Caco-2 (cell line): ENCODE measurements around the gene HOXB6. TPM values are rescaled to one million over a fixed set of nuclear protein-coding genes. Genes with fewer than 3 reads are reported as not detected.

Source experiments
- BruUV-seq: library from RNA; stranded (reverse); fragments of 400-500 nt; replicated peaks from 2 replicates; lab custom pipeline; 2021; lab: Mats Ljungman, UMichigan
- CTCF ChIA-PET: fragments of 300-600 bp; sonication (Branson Sonifier 250); formaldehyde crosslinking; loops from one replicate; lab custom pipeline; 2022; ENCODE audit warnings: antibody characterized with exemption; lab: Charles Lee
- POLR2A ChIA-PET: fragments of 300-600 bp; sonication (Branson Sonifier 250); formaldehyde crosslinking; loops from one replicate; lab custom pipeline; 2022; ENCODE audit warnings: antibody characterized with exemption; lab: Charles Lee
- DNase-seq, 2 experiments: peaks; one replicate each; pipeline versions ENCODE4 v3.0.0 to v3.0.0-alpha.2; 2020 to 2022
- H3K27me3 ChIP-seq: replicated peaks from 2 replicates; pipeline ENCODE4 v1.6.0; 2011; ENCODE audit warnings: low read length; ENCODE audit not compliant: control insufficient read depth, insufficient read depth
- H3K36me3 ChIP-seq: 2 replicates; pipeline ENCODE4 v1.5.1; 2011; ENCODE audit warnings: low read length; ENCODE audit not compliant: control insufficient read depth, insufficient read depth
- H3K4me1 ChIP-seq: fragments of 250-450 bp; sonication (Bioruptor Pico); 2 replicates; pipeline ENCODE4 v1.5.1; 2020; ENCODE audit warnings: mild to moderate bottlenecking
- H3K4me3 ChIP-seq: 2 replicates; pipeline ENCODE4 v1.5.1; 2011; ENCODE audit warnings: low read depth, mild to moderate bottlenecking, control low read depth, low read length
- H3K9me3 ChIP-seq: fragments of 250-450 bp; sonication (Bioruptor Pico); 2 replicates; pipeline ENCODE4 v1.5.1; 2020; ENCODE audit warnings: mild to moderate bottlenecking, moderate library complexity
- H3K27ac Mint-ChIP-seq: one replicate; pipeline ENCODE4 v1.8.0; 2022; ENCODE audit warnings: mixed read lengths; ENCODE audit not compliant: unreplicated experiment
- H3K27me3 Mint-ChIP-seq: one replicate; pipeline ENCODE4 v1.8.0; 2022; ENCODE audit warnings: mixed read lengths; ENCODE audit not compliant: insufficient read depth, unreplicated experiment
- H3K36me3 Mint-ChIP-seq: one replicate; pipeline ENCODE4 v1.8.0; 2022; ENCODE audit warnings: mild to moderate bottlenecking, mixed read lengths; ENCODE audit not compliant: insufficient read depth, unreplicated experiment
- H3K4me1 Mint-ChIP-seq: one replicate; pipeline ENCODE4 v1.8.0; 2022; ENCODE audit warnings: low read depth, mixed read lengths; ENCODE audit not compliant: unreplicated experiment
- H3K4me3 Mint-ChIP-seq: one replicate; pipeline ENCODE4 v1.8.0; 2022; ENCODE audit warnings: mild to moderate bottlenecking, moderate library complexity, mixed read lengths; ENCODE audit not compliant: unreplicated experiment
- H3K9me3 Mint-ChIP-seq: one replicate; pipeline ENCODE4 v1.8.0; 2022; ENCODE audit warnings: mixed read lengths; ENCODE audit not compliant: unreplicated experiment
- intact Hi-C: fragments of 100-400 bp; cut with micrococcal nuclease; formaldehyde crosslinking; loops from one replicate; pipeline ENCODE4 v1.10.0; 2022; ENCODE audit not compliant: unreplicated experiment
- total RNA-seq: library from RNA; stranded (reverse); gene quantifications from 2 replicates; pipeline ENCODE4 v1.2.3, GENCODE V29; 2022
- TF ChIP-seq, protein P1 (sequence below), 2 experiments: fragments of 200-600 bp in 1 of 2; IDR thresholded peaks; 1 replicate in 1 of 2; 2 replicates in 1 of 2; pipeline versions ENCODE4 v1.5.1 to v1.8.0; 2011 to 2022; ENCODE audit warnings: antibody characterized with exemption in 1 of 2, control low read depth in 1 of 2, inconsistent platforms in 1 of 2, low read depth in 1 of 2, low read length in 1 of 2, mild to moderate bottlenecking in 1 of 2, moderate library complexity in 1 of 2; ENCODE audit not compliant: insufficient read depth in 1 of 2, severe bottlenecking in 1 of 2, unreplicated experiment in 1 of 2

HOXB6 gene
- total RNA-seq, 1 experiment from 2014 or later, result 1.9 TPM

DNA sequence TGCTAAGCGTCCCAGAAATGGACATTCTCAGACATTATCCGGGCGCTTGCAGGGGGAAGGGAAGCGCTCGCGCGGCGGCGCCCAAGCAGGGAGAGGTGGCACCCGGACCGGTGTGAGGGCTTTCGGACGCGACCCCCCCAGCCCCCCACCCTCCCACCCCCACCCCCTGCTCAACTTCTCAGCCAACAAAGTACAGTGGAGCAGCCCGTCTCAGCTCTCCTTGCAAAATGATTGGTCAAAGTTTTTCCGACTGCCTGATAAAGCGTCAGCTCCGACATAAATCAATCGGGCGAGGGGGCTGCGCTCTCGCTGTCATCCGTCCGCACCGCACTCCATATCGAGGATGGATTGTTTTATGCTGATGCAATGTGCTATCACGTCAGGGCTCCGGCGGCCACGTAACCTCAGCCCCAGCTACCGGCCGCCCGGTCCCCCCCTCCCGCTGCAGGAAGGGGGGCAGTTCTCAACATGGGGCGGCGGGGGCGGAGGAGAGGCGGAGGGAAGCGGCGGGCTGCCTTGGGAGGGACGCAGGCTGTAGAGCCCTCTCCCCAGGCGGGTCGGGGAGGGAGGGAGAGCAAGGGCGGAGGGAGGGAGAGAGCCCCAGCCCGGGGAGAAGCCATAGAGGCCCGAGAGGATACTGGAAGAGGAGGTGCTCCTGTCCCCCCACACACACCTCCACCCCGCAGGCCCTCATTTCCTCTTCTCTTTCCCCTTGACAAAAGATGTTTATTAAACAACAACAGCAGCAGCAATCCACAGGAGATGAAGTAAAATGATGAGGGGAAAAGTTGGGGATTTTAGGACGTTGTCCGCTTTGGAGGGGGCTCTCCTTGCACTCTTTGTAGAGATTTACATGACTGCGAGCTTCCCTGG is 21.7 kb upstream of the HOXB6 start, which contains the start of gene HOXB9:
TSS of gene HOXB9 (minus strand) at position 114 of the 873 bp plus-strand sequence. CDS start at position 25, 89 bp downstream.
- H3K9me3 Mint-ChIP-seq, result no peaks in the 10 kb centered on the region
- Histone ChIP-seq H3K4me1 (peaks cover 21% of the 10 kb centered on the region), H3K27me3 (peaks cover 30% of the 10 kb centered on the region), H3K9me3 (no peaks in the 10 kb centered on the region), H3K36me3 (no peaks in the 10 kb centered on the region), H3K4me3 (peak within 1 kb of the TSS; percentile 57)
- no peaks in the 10 kb centered on the region for H3K36me3 Mint-ChIP-seq
- BruUV-seq, result no TSS peak
- TF ChIP-seq, protein P1, sequence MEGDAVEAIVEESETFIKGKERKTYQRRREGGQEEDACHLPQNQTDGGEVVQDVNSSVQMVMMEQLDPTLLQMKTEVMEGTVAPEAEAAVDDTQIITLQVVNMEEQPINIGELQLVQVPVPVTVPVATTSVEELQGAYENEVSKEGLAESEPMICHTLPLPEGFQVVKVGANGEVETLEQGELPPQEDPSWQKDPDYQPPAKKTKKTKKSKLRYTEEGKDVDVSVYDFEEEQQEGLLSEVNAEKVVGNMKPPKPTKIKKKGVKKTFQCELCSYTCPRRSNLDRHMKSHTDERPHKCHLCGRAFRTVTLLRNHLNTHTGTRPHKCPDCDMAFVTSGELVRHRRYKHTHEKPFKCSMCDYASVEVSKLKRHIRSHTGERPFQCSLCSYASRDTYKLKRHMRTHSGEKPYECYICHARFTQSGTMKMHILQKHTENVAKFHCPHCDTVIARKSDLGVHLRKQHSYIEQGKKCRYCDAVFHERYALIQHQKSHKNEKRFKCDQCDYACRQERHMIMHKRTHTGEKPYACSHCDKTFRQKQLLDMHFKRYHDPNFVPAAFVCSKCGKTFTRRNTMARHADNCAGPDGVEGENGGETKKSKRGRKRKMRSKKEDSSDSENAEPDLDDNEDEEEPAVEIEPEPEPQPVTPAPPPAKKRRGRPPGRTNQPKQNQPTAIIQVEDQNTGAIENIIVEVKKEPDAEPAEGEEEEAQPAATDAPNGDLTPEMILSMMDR (IDR thresholded peaks at IDR 0.05; ENCODE audit: insufficient read depth in 1 of 2, low read depth in 1 of 2, low read length in 1 of 2, severe bottlenecking in 1 of 2, unreplicated experiment in 1 of 2), result no peak
- DNase-seq, result peak; percentile 77 to 88
- H3K4me3 Mint-ChIP-seq, result peak within 1 kb of the TSS; percentile 85
- ChIA-PET POLR2A (interaction anchor here (0.5 to 1.4 kb wide), 7 partner anchors 10 to 367 kb away, joined by 3 to 17 read pairs (median 4); partner anchors contain the start of gene HOXB7), CTCF (interaction anchor here (0.6 to 2.3 kb wide), 14 partner anchors 13 to 406 kb away, joined by 3 to 10 read pairs (median 4); partner anchors contain the start of gene PRAC2)
- peaks cover 15% of the 10 kb centered on the region for H3K4me1 Mint-ChIP-seq
- intact Hi-C loops, result loop anchor here (2.0 kb wide), 1 partner anchor 20 kb away; no protein-coding TSS in a partner anchor
- peaks cover 50% of the 10 kb centered on the region for H3K27me3 Mint-ChIP-seq
- peak within 1 kb of the TSS; percentile 33 for H3K27ac Mint-ChIP-seq

DNA sequence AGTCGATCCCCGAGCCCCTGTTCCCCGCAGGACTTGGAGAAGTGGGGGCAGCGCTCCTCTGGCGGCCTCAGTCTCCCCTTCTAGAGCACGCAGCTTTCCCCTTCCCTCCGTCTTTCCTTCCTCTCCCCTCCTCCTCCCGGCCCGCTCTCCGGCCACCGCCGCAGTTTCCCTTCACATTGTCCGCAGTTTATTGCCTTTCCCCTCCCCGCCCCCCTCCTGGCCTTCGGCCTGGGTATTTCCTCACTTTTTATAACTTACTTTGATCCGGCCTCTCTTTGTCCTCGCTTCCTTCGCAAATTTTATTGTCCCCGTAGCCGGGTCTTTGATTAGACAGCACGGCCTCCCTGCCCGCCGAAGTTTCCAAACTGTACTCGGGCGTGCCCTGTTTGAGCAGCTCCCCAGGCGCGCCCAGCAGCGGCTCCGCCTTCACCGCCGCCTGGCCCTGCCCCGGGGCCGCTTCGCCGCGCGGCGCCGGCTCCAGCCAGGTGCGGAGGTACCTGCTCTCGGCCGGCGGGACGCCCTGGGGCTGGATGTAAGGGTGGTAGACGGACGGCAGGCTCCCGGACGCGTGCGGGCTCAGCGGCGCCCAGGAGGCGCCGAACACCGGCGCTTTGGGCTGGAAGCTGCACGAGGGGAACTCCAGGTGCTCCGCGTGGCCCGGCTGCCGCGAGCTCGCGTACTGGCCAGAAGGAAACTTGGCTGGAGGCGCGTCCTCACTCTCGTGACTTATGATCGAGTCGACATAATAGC is 20.9 kb upstream of the HOXB6 start:
- peak; percentile 90 to 92 for DNase-seq
- peak overlapping the region; percentile 57 for H3K4me3 ChIP-seq
- BruUV-seq, result no TSS peak
- H3K4me1 Mint-ChIP-seq, result peaks cover 8% of the 10 kb centered on the region
- H3K4me3 Mint-ChIP-seq, result peak overlapping the region; percentile 85
- H3K36me3 Mint-ChIP-seq, result no peaks in the 10 kb centered on the region
- H3K27ac Mint-ChIP-seq, result peak overlapping the region; percentile 33
- H3K27me3 Mint-ChIP-seq, result peaks cover 56% of the 10 kb centered on the region
- ChIA-PET POLR2A (interaction anchor here (0.5 to 1.4 kb wide), 9 partner anchors 9 to 267 kb away, joined by 3 to 17 read pairs (median 5); partner anchors contain the start of genes ATP5MC1 and HOXB7), CTCF (interaction anchor here (0.5 to 2.3 kb wide), 19 partner anchors 10 to 529 kb away, joined by 3 to 10 read pairs (median 4); partner anchors contain the start of gene PRAC2)
- H3K4me1 ChIP-seq, result peaks cover 13% of the 10 kb centered on the region
- TF ChIP-seq, protein P1 (IDR thresholded peaks at IDR 0.05; ENCODE audit: insufficient read depth in 1 of 2, low read depth in 1 of 2, low read length in 1 of 2, severe bottlenecking in 1 of 2, unreplicated experiment in 1 of 2), result peak in 1 of 2 experiments; percentile 0
- intact Hi-C loops, result loop anchor here (2.0 kb wide), 1 partner anchor 21 kb away; no protein-coding TSS in a partner anchor
- H3K9me3 Mint-ChIP-seq, result no peaks in the 10 kb centered on the region
- no peaks in the 10 kb centered on the region for H3K36me3 ChIP-seq
- H3K9me3 ChIP-seq, result no peaks in the 10 kb centered on the region
- H3K27me3 ChIP-seq, result peaks cover 30% of the 10 kb centered on the region
